HG03342 (cell line): ENCODE data around the gene DNMT3A.
"Not testable (repeated sequence)": the region's sequence is repeated elsewhere in the genome, so short reads cannot be mapped to it uniquely, and the experiment has no call there.

ENCODE experiments used
- ATAC-seq: cut with Tn5 transposase; IDR thresholded peaks from one replicate; pipeline ENCODE4 v1.9.1; 2021; ENCODE audit warnings: mild to moderate bottlenecking, moderate library complexity; ENCODE audit not compliant: unreplicated experiment

DNMT3A gene

DNA sequence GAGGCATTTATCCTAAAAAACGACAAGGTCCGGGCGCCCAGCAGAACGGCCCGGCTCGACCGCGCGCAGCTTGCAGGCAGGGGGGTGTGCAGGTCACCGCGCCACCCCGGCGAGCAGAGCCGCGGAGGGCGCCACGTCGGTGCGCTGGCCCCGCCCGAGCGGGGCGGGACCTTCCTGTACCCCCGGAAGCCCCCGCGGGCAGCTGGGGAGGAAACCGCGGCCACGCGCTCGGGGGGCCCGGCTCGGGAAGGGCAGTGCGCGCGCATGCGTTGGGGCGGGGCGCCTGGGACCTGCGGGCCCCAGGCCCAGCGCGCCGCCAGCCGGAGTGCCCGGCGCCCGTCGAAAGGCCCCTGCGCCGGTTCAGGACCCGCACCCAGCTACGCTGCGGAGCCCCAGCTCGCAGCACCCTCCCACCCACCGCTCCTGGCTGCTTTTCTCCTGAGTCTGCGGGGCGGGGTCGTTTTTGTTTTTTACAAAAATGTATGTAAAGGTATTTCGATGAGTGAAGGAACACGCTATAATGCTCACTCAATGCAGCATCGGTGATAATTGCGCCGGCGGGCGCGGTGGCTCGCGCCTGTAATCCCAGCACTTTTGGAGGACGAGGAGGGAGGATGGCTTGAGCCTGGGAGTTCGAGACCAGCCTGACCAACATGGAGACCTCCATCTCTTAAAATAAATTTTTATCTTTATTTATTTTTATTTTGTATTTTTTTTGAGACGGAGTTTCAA, 125.6 kb downstream of the DNMT3A start:
- ATAC-seq, result peak; percentile 67

DNA sequence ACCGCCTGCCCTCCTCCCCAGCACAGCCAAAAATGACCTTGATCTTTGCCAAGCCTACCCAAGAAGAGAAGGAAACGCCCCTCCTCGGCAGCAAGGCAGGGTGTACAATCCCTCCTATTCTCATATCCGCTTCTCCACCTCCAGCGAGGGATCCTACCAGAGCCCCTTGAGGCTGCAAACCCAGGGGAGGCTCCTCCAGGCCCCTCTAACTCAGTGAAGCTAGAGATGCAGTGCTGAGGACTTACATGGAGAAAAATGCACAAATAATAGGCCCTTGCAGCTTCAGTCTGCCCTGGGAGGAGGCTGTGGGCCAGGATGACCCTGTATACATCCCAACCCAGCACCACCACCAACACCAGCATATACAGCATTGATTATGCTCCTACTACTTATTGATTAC, 126.5 kb downstream of the DNMT3A start:
- ATAC-seq, result no peak

DNA sequence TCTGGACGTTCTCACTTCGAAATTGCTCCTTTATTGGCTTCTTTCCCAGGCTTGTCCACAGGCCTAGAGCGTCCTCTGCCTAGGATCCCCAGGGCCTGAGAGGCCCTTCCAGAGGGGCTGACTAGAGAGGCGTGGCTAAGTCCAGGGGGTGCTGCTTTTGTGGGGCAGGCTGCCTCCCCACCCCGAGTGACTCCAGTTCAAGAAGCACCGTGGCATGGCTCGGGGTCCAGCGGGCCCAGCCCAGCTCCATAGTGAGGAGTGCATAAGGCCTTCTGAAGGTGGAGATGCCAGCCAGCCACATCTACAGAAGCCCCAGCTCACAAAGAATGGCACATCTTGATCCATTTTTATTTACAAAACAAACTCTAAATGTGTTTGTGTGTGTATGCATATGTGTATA, 128.5 kb downstream of the DNMT3A start:
- no peak for ATAC-seq

DNA sequence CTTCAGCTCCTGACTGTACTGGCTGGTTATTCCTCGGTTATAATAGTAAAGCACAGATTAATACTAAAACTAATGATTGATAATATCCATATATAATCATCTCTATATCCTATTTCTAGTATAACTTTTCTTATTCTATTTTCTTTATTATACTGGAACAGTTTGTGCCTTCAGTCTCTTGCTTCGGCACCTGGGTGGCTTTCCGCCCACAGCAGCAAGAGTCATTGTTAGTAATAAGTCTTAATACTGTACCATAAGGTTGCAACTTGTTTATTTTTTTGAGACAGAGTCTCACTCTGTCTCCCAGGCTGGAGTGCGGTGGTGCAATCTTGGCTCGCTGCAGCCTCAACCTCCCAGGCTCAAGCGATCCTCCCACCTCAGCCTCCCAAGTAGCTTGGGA, 130.8 kb downstream of the DNMT3A start:
- not testable (repeated sequence) for ATAC-seq

DNA sequence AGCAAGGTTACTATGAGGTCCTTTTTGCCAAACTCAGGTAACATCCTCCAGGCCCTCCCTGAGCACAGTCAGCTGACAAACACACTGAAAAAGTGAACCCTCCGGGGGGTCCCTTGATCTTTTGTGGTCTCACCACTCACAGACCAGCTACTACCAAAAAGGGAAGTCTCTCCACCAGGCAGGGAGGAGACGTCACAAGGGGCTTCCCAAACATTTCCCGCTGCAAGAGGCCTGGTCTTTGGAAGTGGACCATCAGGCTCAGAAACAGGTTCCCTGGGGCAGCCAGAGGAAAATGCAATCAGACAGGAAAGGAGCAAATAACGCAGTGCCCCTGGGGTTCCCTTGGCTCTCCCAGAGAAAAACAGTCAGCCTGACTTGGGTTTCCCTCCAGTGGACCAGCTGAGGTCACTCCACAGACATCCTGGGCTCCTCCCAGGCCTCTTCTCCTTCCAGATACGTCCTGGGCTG, 134.6 kb downstream of the DNMT3A start:
- no peak for ATAC-seq

DNA sequence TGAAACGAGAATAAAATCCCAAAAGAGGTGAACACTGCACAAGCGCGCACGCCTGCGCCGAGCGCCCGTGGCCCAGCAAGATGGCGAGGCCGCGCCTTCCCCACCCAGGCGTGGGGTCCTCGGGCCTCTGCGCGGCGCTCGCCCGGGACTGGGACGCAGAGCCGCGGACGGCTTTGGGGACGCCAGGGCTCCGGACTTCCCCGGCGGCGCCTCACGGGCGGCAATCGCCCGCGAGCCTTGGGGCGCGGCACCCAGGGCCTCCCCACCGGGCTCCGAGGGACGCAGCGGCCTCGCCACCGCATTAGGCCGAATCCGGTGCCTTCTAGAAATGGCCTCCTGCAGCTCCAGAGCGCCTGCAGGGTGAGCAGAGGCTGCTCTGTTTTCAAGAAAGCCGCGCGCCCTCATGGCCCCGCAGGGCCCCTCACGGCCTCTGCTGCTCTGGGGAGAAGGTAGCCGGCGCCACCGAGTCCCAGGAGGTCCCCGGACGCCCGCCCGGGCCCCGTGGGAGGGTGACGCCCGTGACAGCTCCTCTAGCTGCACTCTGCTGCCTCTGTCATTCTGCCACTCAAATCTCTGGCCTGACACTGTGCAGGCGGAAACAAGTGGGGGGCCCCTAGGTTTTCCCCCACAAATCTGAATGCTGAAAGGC, 137.4 kb downstream of the DNMT3A start:
- ATAC-seq, result peak; percentile 55

DNA sequence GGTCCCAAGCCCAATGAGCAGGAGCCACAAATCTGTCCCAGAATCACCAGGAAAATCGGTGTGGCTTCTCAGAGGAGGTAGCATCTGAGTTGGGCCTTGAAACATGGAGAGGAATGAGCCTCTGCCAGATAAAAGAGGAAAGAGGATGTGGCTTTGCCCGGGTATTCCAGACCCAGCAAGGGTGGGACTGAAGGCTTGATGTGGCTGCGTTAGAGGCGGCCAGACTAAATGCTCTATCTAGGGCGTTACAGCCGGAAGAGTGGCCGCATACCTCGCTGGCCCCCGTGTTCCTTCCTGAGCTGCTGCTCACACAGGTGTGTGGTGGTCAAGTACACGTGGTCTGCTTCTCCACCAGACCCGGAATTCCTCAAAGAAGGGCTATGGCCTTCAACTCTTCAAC, 139.4 kb downstream of the DNMT3A start:
- ATAC-seq, result no peak

DNA sequence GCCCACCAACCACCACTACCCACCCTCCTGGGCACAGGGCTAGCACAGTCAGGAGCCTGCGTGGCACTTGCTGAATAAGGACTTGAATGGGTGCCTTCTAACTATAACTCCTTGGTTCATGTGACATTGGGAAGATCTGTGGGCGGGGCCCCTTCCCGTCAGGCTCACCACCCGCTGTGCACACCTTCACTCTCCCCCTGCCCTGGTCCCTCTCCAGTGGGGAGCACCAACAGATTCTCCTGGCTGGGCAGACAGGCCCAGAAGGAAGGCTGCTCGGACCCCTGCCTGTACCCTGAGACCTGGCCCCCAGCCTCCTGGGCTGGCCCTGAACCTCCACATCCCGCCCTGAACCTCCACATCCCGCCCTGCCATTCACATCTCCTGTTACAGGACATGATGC, 139.9 kb downstream of the DNMT3A start:
- no peak for ATAC-seq

DNA sequence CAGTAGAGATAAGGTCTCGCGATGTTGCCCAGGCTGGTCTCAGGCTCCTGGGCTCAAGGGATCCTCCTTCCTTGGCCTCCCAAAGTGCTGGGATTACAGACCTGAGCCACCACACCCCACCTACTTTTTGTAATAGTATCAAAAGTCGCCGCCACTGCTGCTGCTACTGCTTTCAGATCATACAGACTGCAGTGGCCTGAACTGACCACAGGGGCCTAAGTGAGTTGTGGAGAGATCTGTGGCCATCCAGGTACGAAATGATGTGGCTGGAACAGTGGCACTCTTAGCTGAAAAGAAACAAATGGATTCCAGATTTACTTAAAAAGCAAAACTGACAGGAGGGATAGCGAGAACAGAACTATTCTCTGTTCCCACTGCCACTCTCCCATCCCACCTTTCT, 140.5 kb downstream of the DNMT3A start:
- no peak for ATAC-seq

DNA sequence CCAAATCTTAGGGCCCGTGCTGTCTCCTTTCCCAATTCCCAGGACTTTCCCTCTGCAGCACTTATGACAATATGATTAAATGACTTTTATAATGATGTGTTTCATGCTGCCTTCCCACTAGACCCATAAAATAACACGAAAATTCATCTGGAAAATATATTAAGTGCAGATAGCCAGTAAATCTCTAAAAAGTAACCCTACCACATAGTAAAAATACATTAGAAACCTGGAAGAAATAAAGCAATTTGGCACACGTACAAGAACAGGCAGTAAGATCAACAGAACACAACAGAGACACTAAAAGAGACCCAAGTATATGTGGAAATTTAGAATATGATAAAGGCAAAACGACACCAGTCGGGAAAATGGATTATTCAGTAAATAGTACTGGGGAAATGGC, 143.1 kb downstream of the DNMT3A start:
- ATAC-seq, result no peak

DNA sequence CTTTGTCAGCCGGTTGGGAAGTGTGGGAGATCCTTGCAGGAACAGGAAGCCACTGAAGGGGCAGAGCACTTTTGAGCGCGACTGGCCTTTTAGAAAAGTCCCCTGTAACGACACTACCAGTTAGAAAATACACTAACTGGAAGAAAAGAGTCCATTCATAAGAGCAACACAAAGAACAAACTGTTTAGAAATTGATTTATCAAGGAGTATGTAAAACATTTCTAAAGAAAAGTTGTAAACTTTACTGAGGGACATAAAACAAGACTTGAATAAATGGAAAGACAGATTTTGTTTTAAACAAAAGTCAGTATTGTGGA, 143.6 kb downstream of the DNMT3A start:
- no peak for ATAC-seq

DNA sequence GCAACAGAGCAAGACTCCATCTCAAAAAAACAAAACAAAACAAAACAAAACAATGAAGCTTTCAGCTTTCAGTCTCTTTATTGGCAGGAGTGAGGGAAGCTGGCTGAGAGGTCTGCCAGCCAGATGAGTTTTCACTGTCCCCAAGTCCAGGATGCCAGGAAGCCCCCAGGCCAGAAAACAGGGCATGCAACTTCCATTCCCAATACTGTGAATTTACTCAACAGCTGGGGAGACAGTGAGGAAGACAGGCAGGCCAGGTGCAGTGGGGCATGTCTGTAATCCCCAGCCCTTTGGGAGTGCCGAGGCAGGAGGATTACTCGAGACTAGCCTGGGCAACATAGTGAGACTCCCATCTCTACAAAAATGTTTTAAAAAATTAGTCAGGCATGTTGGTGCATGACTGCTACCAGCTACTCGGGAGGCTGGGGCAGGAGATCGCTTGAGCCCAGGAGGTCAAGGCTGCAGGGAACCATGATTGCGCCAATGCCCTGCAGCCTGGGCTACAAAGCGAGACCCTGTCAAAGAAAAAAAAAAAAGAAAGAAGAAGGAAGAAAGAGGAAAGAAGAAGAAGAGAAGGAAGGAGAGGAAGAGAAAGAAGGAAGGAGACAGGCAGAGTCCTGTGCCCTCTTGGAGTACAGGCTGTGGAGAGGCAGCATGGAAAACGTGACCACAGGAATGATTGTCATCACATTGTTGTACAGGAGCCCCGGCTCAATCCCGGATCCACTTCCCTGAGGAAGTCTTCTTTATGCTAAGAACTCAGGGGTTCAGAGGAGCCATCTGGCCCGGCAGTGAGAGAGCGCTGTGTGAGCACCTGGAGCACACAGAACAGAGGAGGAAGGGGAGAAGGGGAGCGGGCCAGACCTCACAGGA, 144.2 kb downstream of the DNMT3A start:
- no peak for ATAC-seq

DNA sequence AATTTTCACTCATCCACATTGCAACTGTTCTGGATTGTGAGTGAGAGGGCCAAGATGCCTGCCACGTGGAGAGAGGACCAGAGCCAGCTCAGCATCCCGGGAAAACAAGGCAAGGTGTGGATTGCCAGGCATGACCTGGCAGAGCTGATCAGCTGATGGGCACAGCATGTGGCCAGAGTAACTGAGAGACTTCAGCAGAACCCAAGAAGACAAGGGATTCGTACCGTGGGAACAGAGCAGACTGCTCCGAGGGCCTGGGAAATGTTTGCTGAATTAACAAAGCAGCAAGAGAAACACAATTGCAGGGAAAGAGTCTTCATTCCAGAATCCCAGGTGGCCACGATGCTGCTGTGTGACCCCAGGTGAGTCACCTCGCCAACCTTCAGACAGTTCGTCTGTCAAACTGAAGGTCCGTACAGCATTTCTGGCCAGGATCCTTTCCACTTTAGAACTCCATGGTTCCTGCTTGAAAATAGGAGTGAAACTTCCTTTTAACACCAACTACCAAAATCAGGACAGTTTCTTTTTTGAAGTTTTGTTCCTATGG, 147.1 kb downstream of the DNMT3A start:
- no peak for ATAC-seq

DNA sequence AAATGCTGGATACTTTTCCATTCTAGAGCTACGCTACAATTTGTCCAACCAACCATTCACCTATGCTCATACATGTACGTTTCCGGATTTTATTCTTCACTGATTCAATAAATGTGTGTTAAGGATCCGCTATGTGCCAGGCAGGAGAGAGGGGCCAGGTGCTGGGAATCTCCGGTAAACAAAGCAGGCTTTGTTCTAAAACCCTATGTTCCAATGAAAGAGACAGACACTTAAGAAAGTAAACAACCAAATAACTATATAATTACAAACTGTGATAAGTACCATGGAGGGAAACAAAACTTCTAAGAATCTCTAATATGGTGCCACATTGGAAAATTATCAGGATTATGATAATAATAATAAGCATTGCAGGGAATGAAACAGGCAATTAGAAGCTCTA, 151.2 kb downstream of the DNMT3A start:
- no peak for ATAC-seq

DNA sequence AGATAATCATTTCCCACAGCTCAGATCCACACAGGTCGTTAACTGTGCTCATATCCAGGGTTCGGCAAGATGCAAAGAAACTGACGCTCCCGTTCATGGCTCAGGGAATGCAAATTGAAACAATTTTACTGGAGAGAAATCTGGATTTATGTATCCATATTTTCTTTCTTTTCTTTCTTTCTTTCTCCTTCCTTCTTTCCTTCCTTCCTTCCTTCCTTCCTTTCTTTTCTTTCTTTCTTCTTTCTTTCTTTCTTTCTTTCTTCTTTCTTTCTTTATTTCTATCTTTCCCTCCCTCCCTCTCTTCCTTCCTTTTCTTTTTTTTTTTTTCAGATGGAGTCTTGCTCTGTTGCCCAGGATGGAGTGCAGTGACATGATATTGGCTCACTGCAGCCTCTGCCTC, 153.3 kb downstream of the DNMT3A start:
- ATAC-seq, result no peak

DNA sequence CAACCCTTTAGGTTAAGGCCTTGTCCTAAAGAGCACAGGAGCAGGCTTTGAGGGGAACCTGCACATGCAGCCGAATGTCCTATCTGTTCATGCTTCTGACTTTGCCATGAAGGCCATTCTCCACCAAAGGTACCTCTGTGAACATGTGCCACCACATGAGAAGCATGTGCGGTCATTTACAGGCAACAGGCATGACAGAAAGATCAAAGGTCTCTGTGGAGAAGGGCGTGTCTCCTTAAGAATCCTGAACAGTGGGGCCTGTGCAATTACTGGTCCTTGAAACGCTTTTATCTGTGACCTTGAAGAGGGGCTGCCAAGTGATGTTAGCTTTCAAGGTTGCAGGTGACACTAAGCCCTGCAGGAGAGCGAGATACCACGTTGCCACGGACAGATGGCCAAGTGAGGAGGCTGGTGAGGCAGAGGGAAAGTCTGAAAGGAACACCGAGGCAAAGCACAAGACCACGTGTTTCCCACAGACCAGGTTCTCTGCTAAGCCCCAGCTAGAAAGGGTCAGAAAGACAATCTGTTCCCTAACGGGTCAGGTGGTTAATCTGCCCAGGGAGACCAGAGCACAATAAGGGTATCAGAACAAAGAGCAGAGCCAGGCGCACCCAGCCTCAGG, 153.9 kb downstream of the DNMT3A start:
- no peak for ATAC-seq

DNA sequence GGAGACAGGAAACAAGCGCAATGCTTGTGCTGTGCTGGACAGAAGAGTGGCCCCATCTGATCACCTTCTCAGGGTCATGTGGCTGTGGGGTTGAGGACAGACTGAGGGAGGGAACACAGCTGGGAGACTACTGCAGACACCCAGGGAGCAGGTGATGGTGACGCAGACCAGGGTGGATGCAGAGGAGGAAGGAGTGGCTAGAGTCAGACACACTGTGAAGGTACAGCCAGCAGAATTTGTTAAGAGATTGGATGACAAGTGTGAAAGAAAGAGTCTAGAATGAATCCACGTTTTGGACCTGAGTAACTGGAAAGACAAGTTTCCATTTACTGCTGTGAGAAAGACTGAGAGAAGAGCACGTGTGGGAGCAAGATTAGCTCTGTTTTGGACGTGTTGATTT, 157.5 kb downstream of the DNMT3A start:
- no peak for ATAC-seq

DNA sequence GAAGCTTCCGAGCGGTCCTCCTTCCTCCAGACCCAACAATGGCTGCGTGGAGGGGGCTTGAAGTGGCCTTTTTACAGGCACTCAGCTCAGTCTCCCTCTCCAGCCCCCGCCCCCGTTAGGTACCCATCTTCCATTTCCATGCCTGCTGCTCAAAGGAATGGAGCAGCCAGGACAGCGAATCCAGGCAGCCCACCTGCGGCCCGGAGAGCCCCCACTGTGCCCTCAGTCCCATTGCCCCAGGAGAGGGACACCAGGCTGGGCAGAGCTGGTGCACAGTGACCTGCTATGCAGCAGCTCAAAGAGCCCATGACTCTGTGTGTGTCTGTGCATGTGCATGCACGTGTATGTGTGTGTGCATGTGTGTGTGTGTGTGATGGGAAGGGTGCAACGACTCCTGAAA, 162.7 kb downstream of the DNMT3A start:
- no peak for ATAC-seq
